ENCODE measurements around the gene DBET. TPM values are rescaled to one million over a fixed set of nuclear protein-coding genes. Genes with fewer than 3 reads are reported as not detected.
"Not testable (repeated sequence)": the region's sequence is repeated elsewhere in the genome, so short reads cannot be mapped to it uniquely, and the experiment has no call there.

DBET gene
- total RNA-seq (not detected), polyA plus RNA-seq (not detected)

DNA sequence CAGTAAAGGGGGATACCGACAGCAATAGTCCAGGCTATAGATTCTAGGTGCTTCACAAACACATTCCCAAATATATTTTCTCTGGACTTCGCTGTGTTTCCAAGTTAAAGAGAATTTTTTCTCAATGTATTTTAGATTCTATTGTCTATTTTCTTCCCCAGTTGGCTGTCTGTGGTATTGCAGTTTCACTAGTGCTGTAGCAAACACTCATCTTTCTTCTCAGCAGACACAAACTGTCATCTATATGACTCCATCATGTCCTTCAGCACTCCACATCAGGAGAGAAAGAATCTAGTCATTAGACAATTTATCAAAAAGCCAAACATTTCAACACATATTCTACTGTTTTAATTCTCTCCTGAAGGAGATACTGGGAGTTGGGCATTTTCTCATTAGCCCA is at the start of gene DBET:
TSS of gene DBET (plus strand) at position 161 of the 400 bp plus-strand sequence.
- not testable (repeated sequence) for H3K9me3 Mint-ChIP-seq; ATAC-seq (ENCODE audit: low read depth in 2 of 2); H3K9me3 ChIP-seq (ENCODE audit: control insufficient read depth in 2 of 2, low read length in 2 of 2); H3K4me3 ChIP-seq (ENCODE audit: low read depth, low read length); H3K36me3 ChIP-seq (ENCODE audit: control insufficient read depth, insufficient read depth, low read length); H3K27me3 ChIP-seq (ENCODE audit: control insufficient read depth, insufficient read depth, low read length); H3K4me3 Mint-ChIP-seq; DNase-seq; H3K27ac ChIP-seq (ENCODE audit: insufficient read depth, low read length, poor library complexity, severe bottlenecking); H3K36me3 Mint-ChIP-seq; H3K4me1 Mint-ChIP-seq; H3K27me3 Mint-ChIP-seq; H3K4me1 ChIP-seq (ENCODE audit: control insufficient read depth, insufficient read depth, low read length, poor library complexity, severe bottlenecking)
- H3K27ac Mint-ChIP-seq: peak within 1 kb of the TSS in 1 of 3 donors; percentile 20

GRCh38 chr4:190014771-190015537 is 49.3 kb upstream of the DBET start:
- DNase-seq: no peak
- Mint-ChIP-seq H3K9me3 (peaks cover 0 to 15% (median 0%) of the 10 kb centered on the region in 7 donors), H3K27ac (no peak overlapping the region), H3K4me1 (peaks cover 0 to 28% (median 10%) of the 10 kb centered on the region in 4 donors), H3K36me3 (peaks cover 3% of the 10 kb centered on the region), H3K27me3 (peaks cover 68% of the 10 kb centered on the region), H3K4me3 (peak overlapping the region in 1 of 4 donors; percentile 52)
- H3K9me3 ChIP-seq (ENCODE audit: control insufficient read depth in 2 of 2, low read length in 2 of 2): no peaks in the 10 kb centered on the region
- no peaks in the 10 kb centered on the region for H3K36me3 ChIP-seq (ENCODE audit: control insufficient read depth, insufficient read depth, low read length)
- peaks cover 12% of the 10 kb centered on the region for H3K4me1 ChIP-seq (ENCODE audit: control insufficient read depth, insufficient read depth, low read length, poor library complexity, severe bottlenecking)
- no peak overlapping the region for H3K4me3 ChIP-seq (ENCODE audit: low read depth, low read length)
- H3K27me3 ChIP-seq (ENCODE audit: control insufficient read depth, insufficient read depth, low read length): peaks cover 4% of the 10 kb centered on the region
- no peak overlapping the region for H3K27ac ChIP-seq (ENCODE audit: insufficient read depth, low read length, poor library complexity, severe bottlenecking)
- ATAC-seq (ENCODE audit: low read depth in 2 of 2): no peak

- H3K4me3 ChIP-seq (ENCODE audit: low read depth, low read length): no peak overlapping the region
- peak overlapping the region in 3 of 4 donors; percentile 20 to 75 (median 65) for H3K4me3 Mint-ChIP-seq
- H3K27ac ChIP-seq (ENCODE audit: insufficient read depth, low read length, poor library complexity, severe bottlenecking): no peak overlapping the region
- H3K4me1 Mint-ChIP-seq: peaks cover 0 to 36% (median 13%) of the 10 kb centered on the region in 4 donors
- H3K9me3 ChIP-seq (ENCODE audit: control insufficient read depth in 2 of 2, low read length in 2 of 2): no peaks in the 10 kb centered on the region
- peaks cover 0 to 17% (median 0%) of the 10 kb centered on the region in 7 donors for H3K9me3 Mint-ChIP-seq
- ATAC-seq (ENCODE audit: low read depth in 2 of 2): no peak
- H3K4me1 ChIP-seq (ENCODE audit: control insufficient read depth, insufficient read depth, low read length, poor library complexity, severe bottlenecking): peaks cover 13% of the 10 kb centered on the region
- no peaks in the 10 kb centered on the region for H3K36me3 ChIP-seq (ENCODE audit: control insufficient read depth, insufficient read depth, low read length)
- DNase-seq: no peak
- peak overlapping the region in 1 of 3 donors; percentile 53 for H3K27ac Mint-ChIP-seq
- peaks cover 6% of the 10 kb centered on the region for H3K27me3 ChIP-seq (ENCODE audit: control insufficient read depth, insufficient read depth, low read length)
- peaks cover 71% of the 10 kb centered on the region for H3K27me3 Mint-ChIP-seq
- peaks cover 3% of the 10 kb centered on the region for H3K36me3 Mint-ChIP-seq
Measured at GRCh38 chr4:190015538-190016368, 48.5 kb upstream of the DBET start.

- peaks cover 0 to 19% (median 0%) of the 10 kb centered on the region in 7 donors for H3K9me3 Mint-ChIP-seq
- peaks cover 6% of the 10 kb centered on the region for H3K27me3 ChIP-seq (ENCODE audit: control insufficient read depth, insufficient read depth, low read length)
Measured at GRCh38 chr4:190016369-190017289, 47.7 kb upstream of the DBET start.

DNA sequence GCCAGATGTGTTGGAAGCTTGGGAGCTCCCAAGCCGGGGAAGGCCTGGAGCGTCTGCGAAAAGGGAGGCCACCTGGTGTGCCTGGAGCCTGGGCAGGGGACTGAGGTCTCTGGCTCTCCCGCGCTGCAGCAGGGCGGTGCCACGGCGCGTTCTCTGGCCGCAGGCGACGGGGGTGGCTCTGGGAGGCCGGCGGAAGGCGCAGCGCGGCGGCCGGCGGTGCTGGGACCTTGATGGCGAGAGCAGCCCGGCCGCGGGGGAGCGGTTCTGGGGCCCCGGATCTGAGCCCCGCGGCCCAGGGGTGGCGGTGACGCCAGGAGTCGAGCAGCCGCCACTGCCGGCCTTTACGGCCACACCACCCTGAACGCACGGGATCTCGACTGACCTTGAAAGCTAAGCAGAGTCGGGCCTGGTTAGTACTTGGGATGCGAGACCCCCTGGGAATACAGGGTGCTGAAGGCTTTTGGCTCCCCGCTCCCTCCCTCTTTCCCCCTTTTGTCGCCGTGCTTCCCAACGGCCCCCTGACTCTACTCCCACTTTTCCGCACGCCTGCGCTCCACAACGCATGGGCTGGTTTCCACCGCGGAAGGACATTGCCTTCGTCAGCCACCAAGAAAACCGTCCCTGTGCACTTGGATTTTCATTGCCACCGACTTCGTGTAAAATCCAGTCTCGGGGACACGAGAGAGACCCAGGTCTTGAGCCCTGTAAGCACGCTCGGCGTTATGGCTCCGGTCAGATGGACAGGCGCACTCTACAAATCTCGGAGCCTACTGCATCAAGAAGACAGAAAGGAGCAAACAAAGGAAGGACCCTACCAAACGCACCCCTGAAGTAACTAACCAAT is 46.7 kb upstream of the DBET start:
- Histone ChIP-seq H3K9me3 (ENCODE audit: control insufficient read depth in 2 of 2, low read length in 2 of 2) (no peaks in the 10 kb centered on the region), H3K4me1 (ENCODE audit: control insufficient read depth, insufficient read depth, low read length, poor library complexity, severe bottlenecking) (peaks cover 16% of the 10 kb centered on the region), H3K4me3 (ENCODE audit: low read depth, low read length) (no peak overlapping the region), H3K27ac (ENCODE audit: insufficient read depth, low read length, poor library complexity, severe bottlenecking) (no peak overlapping the region), H3K27me3 (ENCODE audit: control insufficient read depth, insufficient read depth, low read length) (peaks cover 6% of the 10 kb centered on the region), H3K36me3 (ENCODE audit: control insufficient read depth, insufficient read depth, low read length) (no peaks in the 10 kb centered on the region)
- Mint-ChIP-seq H3K4me3 (no peak overlapping the region), H3K4me1 (peaks cover 0 to 41% (median 16%) of the 10 kb centered on the region in 4 donors), H3K36me3 (peaks cover 3% of the 10 kb centered on the region), H3K27me3 (peaks cover 65% of the 10 kb centered on the region), H3K27ac (no peak overlapping the region), H3K9me3 (peaks cover 0 to 19% (median 0%) of the 10 kb centered on the region in 7 donors)
- ATAC-seq (ENCODE audit: low read depth in 2 of 2) (no peak), DNase-seq (no peak)

More at GRCh38 chr4:190016369-190017289, 47.7 kb upstream of the DBET start:
- Mint-ChIP-seq H3K36me3 (peaks cover 3% of the 10 kb centered on the region), H3K27me3 (peaks cover 70% of the 10 kb centered on the region), H3K4me3 (peak overlapping the region in 2 of 4 donors; percentile 65 to 75), H3K4me1 (peaks cover 0 to 41% (median 16%) of the 10 kb centered on the region in 4 donors), H3K27ac (no peak overlapping the region)
- Histone ChIP-seq H3K4me3 (ENCODE audit: low read depth, low read length) (no peak overlapping the region), H3K9me3 (ENCODE audit: control insufficient read depth in 2 of 2, low read length in 2 of 2) (no peaks in the 10 kb centered on the region), H3K27ac (ENCODE audit: insufficient read depth, low read length, poor library complexity, severe bottlenecking) (no peak overlapping the region), H3K4me1 (ENCODE audit: control insufficient read depth, insufficient read depth, low read length, poor library complexity, severe bottlenecking) (peaks cover 16% of the 10 kb centered on the region), H3K36me3 (ENCODE audit: control insufficient read depth, insufficient read depth, low read length) (no peaks in the 10 kb centered on the region)
- ATAC-seq (ENCODE audit: low read depth in 2 of 2): no peak
- no peak for DNase-seq

DNA sequence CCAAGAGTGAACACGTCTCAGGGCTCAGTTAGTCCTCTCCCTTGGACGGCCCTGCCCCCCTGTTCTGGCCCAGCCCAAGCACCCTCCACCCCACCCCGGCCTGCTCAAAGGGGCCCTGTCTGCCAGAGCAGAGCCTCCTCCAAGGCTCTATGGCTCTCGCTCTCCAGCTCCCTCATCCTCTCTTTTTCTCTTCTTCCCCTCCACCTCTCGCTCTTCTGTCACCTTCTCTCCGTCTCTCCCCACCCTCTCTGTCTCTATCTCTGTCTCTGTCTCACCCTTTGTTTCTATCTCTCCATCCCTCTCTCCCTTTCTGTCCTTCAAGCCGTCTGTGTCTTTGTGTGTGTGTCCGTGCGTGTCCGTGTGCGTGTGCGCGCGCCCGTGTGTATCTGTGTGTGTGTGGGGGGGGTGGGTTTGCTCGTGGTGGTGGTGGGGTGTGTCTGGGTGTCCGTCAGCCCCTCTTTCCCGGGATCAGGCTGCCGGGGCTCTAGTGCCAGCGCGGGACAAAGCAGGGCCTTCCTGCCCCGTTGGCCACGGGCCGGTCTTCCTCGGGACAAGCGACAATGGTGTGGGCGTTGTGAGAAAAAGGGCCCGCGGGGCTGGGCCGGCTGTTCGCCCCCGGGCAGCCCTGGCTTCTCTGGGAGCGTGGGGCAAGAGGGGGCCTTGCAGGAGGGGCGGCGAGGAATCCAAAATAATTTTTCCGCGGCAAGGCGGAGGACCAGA is 45.9 kb upstream of the DBET start:
- DNase-seq (no peak), ATAC-seq (ENCODE audit: low read depth in 2 of 2) (no peak)
- Mint-ChIP-seq H3K27me3 (peaks cover 69% of the 10 kb centered on the region), H3K27ac (no peak overlapping the region), H3K4me1 (peaks cover 0 to 45% (median 16%) of the 10 kb centered on the region in 4 donors), H3K9me3 (peaks cover 0 to 19% (median 0%) of the 10 kb centered on the region in 7 donors), H3K36me3 (peaks cover 3% of the 10 kb centered on the region), H3K4me3 (peak overlapping the region in 3 of 4 donors; percentile 52 to 64 (median 64))
- H3K4me3 ChIP-seq (ENCODE audit: low read depth, low read length): no peak overlapping the region
- H3K9me3 ChIP-seq (ENCODE audit: control insufficient read depth in 2 of 2, low read length in 2 of 2): no peaks in the 10 kb centered on the region
- peaks cover 6% of the 10 kb centered on the region for H3K27me3 ChIP-seq (ENCODE audit: control insufficient read depth, insufficient read depth, low read length)
- H3K36me3 ChIP-seq (ENCODE audit: control insufficient read depth, insufficient read depth, low read length): no peaks in the 10 kb centered on the region
- peaks cover 18% of the 10 kb centered on the region for H3K4me1 ChIP-seq (ENCODE audit: control insufficient read depth, insufficient read depth, low read length, poor library complexity, severe bottlenecking)
- no peak overlapping the region for H3K27ac ChIP-seq (ENCODE audit: insufficient read depth, low read length, poor library complexity, severe bottlenecking)

All from CD4-positive, CD25-positive, alpha-beta regulatory T cell (primary cell).